HFFc6 (cell line): ENCODE measurements around the gene HSF5. TPM values are rescaled to one million over a fixed set of nuclear protein-coding genes. Genes with fewer than 3 reads are reported as not detected.

Source experiments
- DNase-seq: peaks from one replicate; pipeline ENCODE4 v3.0.0-alpha.2; 2018
- H3K27ac Mint-ChIP-seq: 2 replicates; pipeline ENCODE4 v1.8.0; 2020; ENCODE audit warnings: mild to moderate bottlenecking, mixed read lengths
- H3K27me3 Mint-ChIP-seq: 2 replicates; pipeline ENCODE4 v1.8.0; 2021; ENCODE audit warnings: mild to moderate bottlenecking, moderate library complexity, mixed read lengths; ENCODE audit not compliant: insufficient read depth
- H3K36me3 Mint-ChIP-seq: 2 replicates; pipeline ENCODE4 v1.8.0; 2021; ENCODE audit warnings: low read depth, mixed read lengths
- H3K4me1 Mint-ChIP-seq: 2 replicates; pipeline ENCODE4 v1.8.0; 2020; ENCODE audit warnings: low read depth, mixed read lengths
- H3K4me3 Mint-ChIP-seq: 2 replicates; pipeline ENCODE4 v1.8.0; 2020; ENCODE audit warnings: mild to moderate bottlenecking, moderate library complexity, mixed read lengths
- H3K9me3 Mint-ChIP-seq: 2 replicates; pipeline ENCODE4 v1.8.0; 2020; ENCODE audit warnings: mild to moderate bottlenecking, mixed read lengths
- total RNA-seq, 6 experiments: library from RNA; stranded (reverse); fragmentation: NEBNext Ultra II Directional; extraction: Animal tissue kit (Norgen Biotek cat#: 25700); gene quantifications; 2 replicates in 1 of 6; 3 replicates in 5 of 6; pipeline ENCODE4 v1.2.3, GENCODE V29; 2021
- TF ChIP-seq, protein P1 (sequence below): fragments of 200-600 bp; sonication (generic); IDR thresholded peaks from 2 replicates; pipeline ENCODE4 v1.5.0; 2021; ENCODE audit warnings: antibody characterized with exemption, mild to moderate bottlenecking

Gene HSF5
- total RNA-seq, 6 experiments from 2014 or later = not detected

DNA sequence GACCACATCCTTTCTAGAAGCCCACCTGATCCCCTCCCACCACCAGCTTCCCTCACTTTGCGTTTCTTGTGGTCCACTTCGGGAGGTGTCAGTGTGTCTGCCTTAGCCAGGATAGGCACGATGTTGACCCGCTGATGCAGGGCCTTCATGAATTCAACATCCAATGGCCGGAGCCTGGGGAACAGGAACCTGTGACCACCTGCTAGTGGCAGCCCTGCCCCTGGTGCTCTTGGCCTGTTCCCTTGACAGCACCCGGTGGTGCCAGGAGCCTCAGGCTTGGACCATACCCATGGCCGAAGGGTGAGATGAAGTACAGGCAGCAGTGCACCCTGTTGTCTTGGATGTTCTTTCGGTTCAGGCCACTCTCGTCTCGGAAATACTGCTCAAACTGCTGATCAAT, 33.5 kb upstream of the HSF5 start:
- H3K4me1 Mint-ChIP-seq = peaks cover 28% of the 10 kb centered on the region
- TF ChIP-seq, protein P1, sequence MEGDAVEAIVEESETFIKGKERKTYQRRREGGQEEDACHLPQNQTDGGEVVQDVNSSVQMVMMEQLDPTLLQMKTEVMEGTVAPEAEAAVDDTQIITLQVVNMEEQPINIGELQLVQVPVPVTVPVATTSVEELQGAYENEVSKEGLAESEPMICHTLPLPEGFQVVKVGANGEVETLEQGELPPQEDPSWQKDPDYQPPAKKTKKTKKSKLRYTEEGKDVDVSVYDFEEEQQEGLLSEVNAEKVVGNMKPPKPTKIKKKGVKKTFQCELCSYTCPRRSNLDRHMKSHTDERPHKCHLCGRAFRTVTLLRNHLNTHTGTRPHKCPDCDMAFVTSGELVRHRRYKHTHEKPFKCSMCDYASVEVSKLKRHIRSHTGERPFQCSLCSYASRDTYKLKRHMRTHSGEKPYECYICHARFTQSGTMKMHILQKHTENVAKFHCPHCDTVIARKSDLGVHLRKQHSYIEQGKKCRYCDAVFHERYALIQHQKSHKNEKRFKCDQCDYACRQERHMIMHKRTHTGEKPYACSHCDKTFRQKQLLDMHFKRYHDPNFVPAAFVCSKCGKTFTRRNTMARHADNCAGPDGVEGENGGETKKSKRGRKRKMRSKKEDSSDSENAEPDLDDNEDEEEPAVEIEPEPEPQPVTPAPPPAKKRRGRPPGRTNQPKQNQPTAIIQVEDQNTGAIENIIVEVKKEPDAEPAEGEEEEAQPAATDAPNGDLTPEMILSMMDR = no peak
- H3K27me3 Mint-ChIP-seq = peaks cover 2% of the 10 kb centered on the region
- no peaks in the 10 kb centered on the region for H3K9me3 Mint-ChIP-seq
- H3K27ac Mint-ChIP-seq = no peak overlapping the region
- no peak for DNase-seq
- H3K4me3 Mint-ChIP-seq = no peak overlapping the region
- no peaks in the 10 kb centered on the region for H3K36me3 Mint-ChIP-seq

DNA sequence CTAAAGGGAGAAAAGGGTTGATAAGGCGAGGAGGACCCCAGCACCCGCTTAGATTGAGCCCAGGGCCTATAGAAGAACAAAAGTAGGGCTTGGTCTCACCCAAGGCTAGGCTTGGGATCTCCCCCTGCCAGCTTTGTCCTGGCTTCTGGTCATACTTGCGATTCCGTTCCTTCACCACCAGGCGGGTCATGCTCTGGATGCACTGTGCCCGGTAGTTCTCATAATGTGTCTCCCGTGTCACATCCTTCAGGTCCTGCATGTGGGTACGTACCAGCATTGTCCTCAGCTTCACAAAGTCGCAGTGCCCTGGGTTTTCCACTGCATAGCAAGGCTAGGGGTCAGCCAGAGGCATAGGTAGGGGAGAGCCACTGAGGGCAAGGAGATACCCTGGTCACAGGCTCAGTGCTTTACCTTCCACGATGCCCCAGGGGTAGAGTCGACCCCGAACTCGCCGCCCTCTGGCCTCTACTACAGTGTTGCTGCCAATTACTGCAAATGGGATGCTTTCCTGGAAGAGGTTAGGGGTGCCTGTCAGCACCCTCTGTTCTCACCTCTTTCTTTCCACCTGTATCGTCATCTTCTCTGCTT, 32.7 kb upstream of the HSF5 start:
- H3K4me3 Mint-ChIP-seq = no peak overlapping the region
- no peak for DNase-seq
- no peaks in the 10 kb centered on the region for H3K36me3 Mint-ChIP-seq
- H3K4me1 Mint-ChIP-seq = peaks cover 35% of the 10 kb centered on the region
- no peaks in the 10 kb centered on the region for H3K9me3 Mint-ChIP-seq
- H3K27ac Mint-ChIP-seq = no peak overlapping the region
- TF ChIP-seq, protein P1 = peak; percentile 80
- peaks cover 2% of the 10 kb centered on the region for H3K27me3 Mint-ChIP-seq

DNA sequence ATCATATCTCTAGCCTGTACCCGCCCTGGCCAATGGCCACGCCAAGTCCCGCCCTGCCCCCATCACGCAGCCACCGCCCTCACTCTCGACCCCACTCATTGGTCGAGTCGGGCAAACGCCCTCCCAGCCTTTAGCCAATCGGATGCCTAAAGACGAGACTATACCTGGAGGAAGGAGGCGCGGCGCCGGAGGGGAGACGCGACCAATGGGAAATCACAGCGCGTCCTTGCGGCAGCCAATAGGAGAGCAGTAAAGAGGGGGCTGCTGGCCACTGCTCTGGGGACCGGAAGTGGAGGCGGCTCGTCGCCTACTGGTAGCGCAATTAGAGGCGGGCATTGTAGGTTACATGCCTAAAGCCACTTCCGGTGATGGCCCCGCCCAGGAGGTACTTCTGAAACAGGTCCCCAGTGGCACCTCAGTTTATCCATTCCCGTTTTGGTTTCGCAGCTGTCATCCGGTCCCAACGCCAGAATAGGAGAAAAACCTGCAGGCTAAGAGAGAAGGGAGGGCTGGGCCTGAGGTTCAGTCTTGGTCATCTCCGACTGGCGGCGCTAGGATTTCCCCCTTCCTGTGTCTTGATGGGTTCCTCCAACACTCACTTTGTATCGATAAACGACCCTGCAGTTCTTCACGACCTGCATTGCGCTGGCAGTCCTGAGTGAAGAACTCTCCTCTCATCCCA, 29.9 kb upstream of the HSF5 start:
- Mint-ChIP-seq H3K27ac (peak overlapping the region; percentile 95), H3K27me3 (peaks cover 2% of the 10 kb centered on the region), H3K4me3 (peak overlapping the region; percentile 95), H3K36me3 (no peaks in the 10 kb centered on the region), H3K4me1 (peaks cover 40% of the 10 kb centered on the region), H3K9me3 (no peaks in the 10 kb centered on the region)
- DNase-seq = peak; percentile 100
- TF ChIP-seq, protein P1 = no peak

DNA sequence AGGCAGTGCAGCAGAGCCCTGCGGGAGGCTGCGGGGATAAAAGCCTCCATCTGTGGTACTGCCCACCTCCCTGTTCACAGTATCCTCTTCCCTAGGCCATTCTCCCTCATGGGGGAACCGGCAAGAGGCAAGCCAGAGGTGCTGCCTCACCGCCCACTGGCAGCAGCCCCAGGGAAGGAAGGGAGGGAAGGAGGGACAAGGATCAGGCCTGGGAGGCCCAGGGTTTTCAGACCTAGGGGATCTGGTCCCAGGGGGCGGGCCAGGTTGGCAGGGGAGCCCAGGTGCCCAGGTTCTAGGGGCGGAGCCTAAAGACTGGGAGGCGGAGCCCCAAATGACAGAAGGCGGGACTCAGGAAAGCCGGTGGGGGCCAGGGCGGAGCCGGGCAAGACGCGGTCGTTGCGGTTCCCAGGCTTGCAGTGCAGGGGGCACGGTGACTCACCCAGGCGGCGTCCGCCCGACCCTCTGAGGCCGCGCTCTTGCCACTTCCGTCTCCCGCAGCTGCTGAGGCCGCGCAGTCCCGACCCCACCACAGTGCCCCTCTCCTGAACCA, 29.2 kb upstream of the HSF5 start:
- no peak for DNase-seq

DNA sequence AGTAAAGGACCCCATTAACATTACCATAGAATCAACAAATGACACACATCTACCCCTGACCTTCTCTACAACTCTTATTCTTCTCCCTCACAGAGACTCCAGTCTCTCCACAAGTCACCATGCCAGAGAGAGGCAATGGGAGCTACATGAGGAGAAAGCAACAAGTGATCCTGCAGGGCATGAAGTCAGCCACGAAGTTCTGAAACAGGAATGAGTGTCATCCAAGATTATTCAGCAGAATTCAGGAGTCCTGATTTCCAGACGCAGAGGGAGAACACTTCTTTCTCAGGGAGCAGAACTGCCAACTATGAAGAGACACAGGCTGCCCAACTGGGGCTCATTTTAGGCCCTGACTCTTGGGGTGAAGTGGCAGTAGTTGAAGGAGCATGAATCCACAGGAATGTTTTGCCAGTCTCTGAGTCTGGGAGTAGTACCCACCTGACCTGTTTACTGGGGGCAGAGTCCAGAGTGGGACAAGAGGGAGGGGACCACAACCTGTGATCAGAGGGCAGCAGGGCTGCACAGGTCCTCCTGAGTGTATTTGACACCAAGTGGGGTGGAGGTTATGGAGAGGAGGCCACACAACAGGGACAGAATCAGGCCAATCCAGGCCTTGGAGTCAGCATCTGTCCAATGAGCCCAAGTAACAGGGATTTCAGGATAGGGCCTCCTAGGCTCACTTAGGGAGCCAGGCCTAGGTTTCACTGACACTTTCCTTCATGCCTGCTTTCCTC, 28.6 kb upstream of the HSF5 start:
- Mint-ChIP-seq H3K36me3 (peaks cover under 1% of the 10 kb centered on the region; the same call in 1 of the 2 replicates), H3K27ac (peak overlapping the region; percentile 95), H3K9me3 (no peaks in the 10 kb centered on the region), H3K27me3 (peaks cover 2% of the 10 kb centered on the region; the same call in 1 of the 2 replicates), H3K4me1 (peaks cover 44% of the 10 kb centered on the region), H3K4me3 (peak overlapping the region; percentile 95)
- no peak for DNase-seq
- TF ChIP-seq, protein P1 = no peak

More for the DNA sequence above, 29.2 kb upstream of the HSF5 start:
- Mint-ChIP-seq H3K9me3 (no peaks in the 10 kb centered on the region), H3K27ac (peak overlapping the region; percentile 95), H3K4me1 (peaks cover 44% of the 10 kb centered on the region), H3K27me3 (peaks cover 2% of the 10 kb centered on the region), H3K4me3 (peak overlapping the region; percentile 95), H3K36me3 (no peaks in the 10 kb centered on the region)
- TF ChIP-seq, protein P1 = no peak
